NT2/D1 (cell line): ENCODE measurements around the gene KCNQ1.

ENCODE experiments used
- SUZ12 ChIP-seq: IDR thresholded peaks from 2 replicates; pipeline ENCODE4 v1.6.1; 2011; ENCODE audit not compliant: insufficient read length, insufficient read depth; ENCODE audit errors: extremely low read depth
- YY1 ChIP-seq: IDR thresholded peaks from 2 replicates; pipeline ENCODE4 v1.6.1; 2011; ENCODE audit not compliant: insufficient read length, insufficient read depth
- ZNF274 ChIP-seq: IDR thresholded peaks from 2 replicates; pipeline ENCODE4 v1.6.1; 2011; ENCODE audit warnings: mild to moderate bottlenecking, low read depth, low read length

DNA sequence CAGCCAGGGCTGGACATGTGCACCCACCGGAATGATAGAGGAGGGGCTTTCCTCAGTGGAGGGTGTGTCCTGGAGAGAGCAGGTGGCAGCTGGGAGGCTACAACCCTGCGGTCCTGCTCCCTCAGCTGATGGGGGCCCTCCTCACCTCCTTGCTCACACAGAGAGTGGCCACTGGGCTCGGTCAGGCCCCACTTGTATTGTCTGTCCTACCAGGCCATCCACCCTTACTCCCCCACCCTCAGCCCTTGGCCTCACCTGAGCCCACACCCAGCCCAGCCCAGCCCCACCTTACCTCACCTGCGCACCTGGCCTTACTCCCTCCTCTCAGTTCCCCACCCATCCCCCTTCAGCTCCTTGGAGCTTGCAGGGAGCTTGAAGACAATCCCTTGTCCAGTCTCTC lies 3.6 kb upstream of the KCNQ1 start:
- no peak for TF ChIP-seq ZNF274
- TF ChIP-seq YY1 = no peak
- TF ChIP-seq SUZ12 = no peak
